Osteocyte (in vitro differentiated cells): ENCODE data around the gene NBPF20. TPM values are rescaled to one million over a fixed set of nuclear protein-coding genes. Genes with fewer than 3 reads are reported as not detected.
A peak's percentile ranks its signal among the peaks of the same experiment; 100 is the strongest.
"Not testable (repeated sequence)": the region's sequence is repeated elsewhere in the genome, so short reads cannot be mapped to it uniquely, and the experiment has no call there.

ENCODE experiments used
- DNase-seq: peaks from one replicate; pipeline ENCODE4 v3.0.0; 2021; ENCODE audit warnings: mixed read lengths; ENCODE audit not compliant: unreplicated experiment; ENCODE audit errors: extremely low spot score
- H3K27ac Mint-ChIP-seq: one replicate; pipeline ENCODE4 v1.8.0; 2021; ENCODE audit warnings: mild to moderate bottlenecking, mixed read lengths; ENCODE audit not compliant: unreplicated experiment
- H3K27me3 Mint-ChIP-seq: one replicate; pipeline ENCODE4 v1.8.0; 2021; ENCODE audit warnings: mixed read lengths; ENCODE audit not compliant: unreplicated experiment
- H3K36me3 Mint-ChIP-seq: one replicate; pipeline ENCODE4 v1.8.0; 2021; ENCODE audit warnings: mixed read lengths; ENCODE audit not compliant: unreplicated experiment
- H3K4me1 Mint-ChIP-seq: one replicate; pipeline ENCODE4 v1.8.0; 2021; ENCODE audit warnings: mixed read lengths; ENCODE audit not compliant: unreplicated experiment
- H3K4me3 Mint-ChIP-seq: one replicate; pipeline ENCODE4 v1.8.0; 2021; ENCODE audit warnings: mild to moderate bottlenecking, moderate library complexity, mixed read lengths; ENCODE audit not compliant: unreplicated experiment
- H3K9me3 Mint-ChIP-seq: one replicate; pipeline ENCODE4 v1.8.0; 2021; ENCODE audit warnings: mixed read lengths; ENCODE audit not compliant: unreplicated experiment
- CTCF ChIP-seq: fragments of 200-600 bp; sonication (generic); IDR thresholded peaks from 2 replicates; pipeline ENCODE4 v1.5.0; 2021; ENCODE audit warnings: antibody characterized with exemption, mild to moderate bottlenecking, moderate library complexity
- long read RNA-seq: library from polyadenylated mRNA; unstranded; transcript quantifications from one replicate; pipeline ENCODE4 v2.0.0, GENCODE V29; 2021
- total RNA-seq: library from RNA; stranded (reverse); gene quantifications from 2 replicates; pipeline ENCODE4 v1.2.1, GENCODE V29; 2021

The NBPF20 gene
- 4.0 and 4.9 TPM in 2 replicates for total RNA-seq
- long read RNA-seq, partial matches to known transcripts, result 7 of 13 reads
- long read RNA-seq, other reads (novel, unspliced or antisense), result 6 of 13 reads

GRCh38 chr1:145425436-145426029 is at the start of gene NBPF20:
NBPF20 (minus strand) TSS chr1:145425603; CDS start chr1:145405272, 20,331 bp downstream.
- peaks cover 11% of the 10 kb centered on the region for H3K9me3 Mint-ChIP-seq
- H3K4me1 Mint-ChIP-seq, result peaks cover 10% of the 10 kb centered on the region
- peak within 1 kb of the TSS; percentile 96 for H3K4me3 Mint-ChIP-seq
- H3K27ac Mint-ChIP-seq, result peak within 1 kb of the TSS; percentile 87
- H3K27me3 Mint-ChIP-seq, result peaks cover 31% of the 10 kb centered on the region
- DNase-seq, result peak; percentile 89
- TF ChIP-seq CTCF, result no peak
- peaks cover 8% of the 10 kb centered on the region for H3K36me3 Mint-ChIP-seq

- H3K9me3 Mint-ChIP-seq, H3K4me1 Mint-ChIP-seq, DNase-seq, H3K36me3 Mint-ChIP-seq, H3K27ac Mint-ChIP-seq: not testable (repeated sequence)
- H3K27me3 Mint-ChIP-seq, result peaks cover 12% of the 10 kb centered on the region
- H3K4me3 Mint-ChIP-seq, result peak overlapping the region; percentile 68
Observed at GRCh38 chr1:145474837-145475368, 49.5 kb upstream of the NBPF20 start.

GRCh38 chr1:145472731-145473130 is 47.3 kb upstream of the NBPF20 start:
- not testable (repeated sequence) for H3K4me1 Mint-ChIP-seq, H3K4me3 Mint-ChIP-seq, H3K9me3 Mint-ChIP-seq, H3K36me3 Mint-ChIP-seq, DNase-seq, H3K27ac Mint-ChIP-seq
- peaks cover 10% of the 10 kb centered on the region for H3K27me3 Mint-ChIP-seq

GRCh38 chr1:145471365-145471764 is 46.0 kb upstream of the NBPF20 start:
- peaks cover 10% of the 10 kb centered on the region for H3K27me3 Mint-ChIP-seq
- H3K27ac Mint-ChIP-seq, H3K4me1 Mint-ChIP-seq, H3K9me3 Mint-ChIP-seq, DNase-seq, H3K4me3 Mint-ChIP-seq, H3K36me3 Mint-ChIP-seq: not testable (repeated sequence)

- H3K27me3 Mint-ChIP-seq, H3K4me1 Mint-ChIP-seq, H3K9me3 Mint-ChIP-seq, H3K36me3 Mint-ChIP-seq, DNase-seq: not testable (repeated sequence)
- Mint-ChIP-seq H3K4me3 (peak overlapping the region; percentile 79), H3K27ac (peak overlapping the region; percentile 69)
Observed at GRCh38 chr1:145465405-145466144, 40.2 kb upstream of the NBPF20 start.

- H3K27me3 Mint-ChIP-seq, result peaks cover 11% of the 10 kb centered on the region
- peak overlapping the region; percentile 69 for H3K27ac Mint-ChIP-seq
- H3K4me1 Mint-ChIP-seq, H3K36me3 Mint-ChIP-seq, DNase-seq, H3K9me3 Mint-ChIP-seq: not testable (repeated sequence)
- H3K4me3 Mint-ChIP-seq, result peak overlapping the region; percentile 79
Observed at GRCh38 chr1:145464708-145465336, 39.4 kb upstream of the NBPF20 start.

- DNase-seq, H3K9me3 Mint-ChIP-seq, H3K36me3 Mint-ChIP-seq, H3K4me3 Mint-ChIP-seq, H3K27ac Mint-ChIP-seq: not testable (repeated sequence)
- peaks cover 11% of the 10 kb centered on the region for H3K27me3 Mint-ChIP-seq
- H3K4me1 Mint-ChIP-seq, result peaks cover 10% of the 10 kb centered on the region
Observed at GRCh38 chr1:145464017-145464416, 38.6 kb upstream of the NBPF20 start.

GRCh38 chr1:145460684-145461083 is 35.3 kb upstream of the NBPF20 start:
- Mint-ChIP-seq H3K27me3 (peaks cover 15% of the 10 kb centered on the region), H3K4me1 (peaks cover 10% of the 10 kb centered on the region)
- not testable (repeated sequence) for H3K9me3 Mint-ChIP-seq, DNase-seq, H3K4me3 Mint-ChIP-seq, H3K27ac Mint-ChIP-seq, H3K36me3 Mint-ChIP-seq

- not testable (repeated sequence) for H3K4me3 Mint-ChIP-seq, H3K9me3 Mint-ChIP-seq, H3K36me3 Mint-ChIP-seq, H3K4me1 Mint-ChIP-seq, H3K27ac Mint-ChIP-seq, DNase-seq
- H3K27me3 Mint-ChIP-seq, result peaks cover 13% of the 10 kb centered on the region
Observed at GRCh38 chr1:145460048-145460447, 34.6 kb upstream of the NBPF20 start.

GRCh38 chr1:145459591-145459990 is 34.2 kb upstream of the NBPF20 start:
- H3K4me3 Mint-ChIP-seq, H3K4me1 Mint-ChIP-seq, H3K27ac Mint-ChIP-seq, H3K9me3 Mint-ChIP-seq, H3K36me3 Mint-ChIP-seq, DNase-seq: not testable (repeated sequence)
- H3K27me3 Mint-ChIP-seq, result peaks cover 17% of the 10 kb centered on the region

- not testable (repeated sequence) for H3K4me1 Mint-ChIP-seq
- peaks cover 18% of the 10 kb centered on the region for H3K27me3 Mint-ChIP-seq
Observed at GRCh38 chr1:145459063-145459462, 33.7 kb upstream of the NBPF20 start.

More at GRCh38 chr1:145459063-145459462, 33.7 kb upstream of the NBPF20 start:
- H3K4me3 Mint-ChIP-seq, H3K27ac Mint-ChIP-seq, DNase-seq, H3K36me3 Mint-ChIP-seq, H3K9me3 Mint-ChIP-seq: not testable (repeated sequence)
